ENCODE data around the gene EEIG2.

DNA sequence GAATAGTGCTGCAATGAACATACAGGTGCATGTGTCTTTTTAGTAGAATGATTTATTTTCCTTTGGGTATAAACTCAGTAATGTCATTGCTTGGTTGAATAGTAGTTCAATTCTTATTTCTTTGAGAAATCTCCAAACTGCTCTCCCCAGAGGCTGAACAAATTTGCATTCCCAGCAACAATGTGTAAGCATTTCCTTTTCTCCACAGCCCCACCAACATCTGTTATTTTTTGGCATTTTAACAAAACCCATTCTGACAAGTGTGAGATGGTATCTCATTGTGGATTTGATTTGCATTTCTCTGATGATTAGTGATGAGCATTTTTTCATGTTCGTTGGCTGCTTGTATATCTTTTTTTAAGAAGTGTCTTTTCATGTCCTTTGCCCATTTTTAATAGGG, 21.9 kb upstream of the EEIG2 start:
- TF ChIP-seq MYC (IDR thresholded peaks at IDR 0.05; ENCODE audit: borderline replicate concordance, low read length) (no peak), EHMT2 (IDR thresholded peaks at IDR 0.05; ENCODE audit: low read depth) (no peak), FOSL2 (IDR thresholded peaks at IDR 0.05) (no peak), FOSL2 (CRISPR knock-in tag; IDR thresholded peaks at IDR 0.05) (no peak), EP300 (IDR thresholded peaks at IDR 0.05) (no peak)
- TF ChIP-seq, protein P1, sequence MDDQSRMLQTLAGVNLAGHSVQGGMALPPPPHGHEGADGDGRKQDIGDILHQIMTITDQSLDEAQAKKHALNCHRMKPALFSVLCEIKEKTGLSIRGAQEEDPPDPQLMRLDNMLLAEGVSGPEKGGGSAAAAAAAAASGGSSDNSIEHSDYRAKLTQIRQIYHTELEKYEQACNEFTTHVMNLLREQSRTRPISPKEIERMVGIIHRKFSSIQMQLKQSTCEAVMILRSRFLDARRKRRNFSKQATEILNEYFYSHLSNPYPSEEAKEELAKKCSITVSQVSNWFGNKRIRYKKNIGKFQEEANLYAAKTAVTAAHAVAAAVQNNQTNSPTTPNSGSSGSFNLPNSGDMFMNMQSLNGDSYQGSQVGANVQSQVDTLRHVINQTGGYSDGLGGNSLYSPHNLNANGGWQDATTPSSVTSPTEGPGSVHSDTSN (IDR thresholded peaks at IDR 0.05) = no peak
